HEK293 (cell line): Measurements from ENCODE around the gene MTG1.
A peak's percentile ranks its signal among the peaks of the same experiment; 100 is the strongest.

Source experiments
- CTCF ChIA-PET: fragments of 350-600 bp; formaldehyde crosslinking; extraction: SDS; loops from one replicate; lab custom pipeline; 2021; ENCODE audit warnings: antibody characterized with exemption; lab: Yijun Ruan, JAX
- POLR2A ChIA-PET: fragments of 300-600 bp; formaldehyde crosslinking; extraction: SDS; loops from one replicate; lab custom pipeline; 2020; ENCODE audit warnings: antibody characterized with exemption, inconsistent platforms; lab: Yijun Ruan, JAX
- H3K27ac ChIP-seq: fragments of 200-500 bp; sonication (Bioruptor generic); 2 replicates; pipeline ENCODE4 v1.5.1; 2014; ENCODE audit warnings: low read depth, low read length, control low read depth, inconsistent platforms; ENCODE audit errors: extremely low read depth
- H3K36me3 ChIP-seq, 2 experiments: fragments of 200-500 bp in 1 of 2; sonication (Bioruptor generic) in 1 of 2; 1 replicate in 1 of 2; 2 replicates in 1 of 2; pipeline ENCODE4 v1.5.1; 2014 to 2017; ENCODE audit warnings: inconsistent platforms in 2 of 2, low read length in 2 of 2; ENCODE audit not compliant: control insufficient read depth in 2 of 2, insufficient read depth in 1 of 2
- H3K4me1 ChIP-seq: fragments of 200-500 bp; sonication (Bioruptor generic); 2 replicates; pipeline ENCODE4 v1.5.1; 2014; ENCODE audit warnings: mild to moderate bottlenecking, low read length, inconsistent platforms; ENCODE audit not compliant: control insufficient read depth, insufficient read depth
- H3K4me3 ChIP-seq: 2 replicates; pipeline ENCODE4 v1.5.1; 2011; ENCODE audit warnings: low read depth, mild to moderate bottlenecking, control low read depth, low read length, moderate library complexity
- H3K9me3 ChIP-seq: fragments of 200-500 bp; sonication (Bioruptor generic); 2 replicates; pipeline ENCODE4 v1.5.1; 2014; ENCODE audit warnings: low read depth, low read length, inconsistent platforms; ENCODE audit not compliant: control insufficient read depth, insufficient read depth
- ATF2 ChIP-seq: fragments of 450-650 bp; formaldehyde crosslinking; IDR thresholded peaks from 2 replicates; pipeline ENCODE4 v1.5.1; 2016; ENCODE audit warnings: missing biosample characterization, missing genetic modification characterization, low read depth
- FEZF1 ChIP-seq: fragments of 450-650 bp; formaldehyde crosslinking; IDR thresholded peaks from 2 replicates; pipeline ENCODE4 v1.5.1; 2016; ENCODE audit warnings: missing biosample characterization, missing genetic modification characterization
- GLIS1 ChIP-seq: fragments of 450-650 bp; formaldehyde crosslinking; IDR thresholded peaks from 2 replicates; pipeline ENCODE4 v1.5.1; 2016; ENCODE audit warnings: missing biosample characterization, missing genetic modification characterization
- GLIS2 ChIP-seq: fragments of 450-650 bp; formaldehyde crosslinking; IDR thresholded peaks from 2 replicates; pipeline ENCODE4 v1.5.1; 2016; ENCODE audit warnings: missing biosample characterization, missing genetic modification characterization
- KLF1 ChIP-seq: fragments of 450-650 bp; formaldehyde crosslinking; IDR thresholded peaks from 2 replicates; pipeline ENCODE4 v1.5.1; 2016; ENCODE audit warnings: missing biosample characterization, missing genetic modification characterization
- KLF10 ChIP-seq: fragments of 450-650 bp; IDR thresholded peaks from 2 replicates; pipeline ENCODE4 v1.5.1; 2018; ENCODE audit warnings: missing biosample characterization, mild to moderate bottlenecking, missing genetic modification characterization
- MZF1 ChIP-seq: fragments of 450-650 bp; formaldehyde crosslinking; IDR thresholded peaks from 2 replicates; pipeline ENCODE4 v1.5.1; 2017; ENCODE audit warnings: missing biosample characterization, missing genetic modification characterization, borderline replicate concordance
- OSR2 ChIP-seq: fragments of 450-650 bp; formaldehyde crosslinking; IDR thresholded peaks from 2 replicates; pipeline ENCODE4 v1.5.1; 2016; ENCODE audit warnings: missing biosample characterization, missing genetic modification characterization
- PRDM4 ChIP-seq: fragments of 450-650 bp; formaldehyde crosslinking; IDR thresholded peaks from 2 replicates; pipeline ENCODE4 v1.5.1; 2017; ENCODE audit warnings: missing biosample characterization, missing genetic modification characterization
- ZBTB11 ChIP-seq: fragments of 450-650 bp; formaldehyde crosslinking; conservative IDR thresholded peaks from 2 replicates; pipeline ENCODE4 v1.5.1; 2016; ENCODE audit warnings: low read depth, missing biosample characterization, missing genetic modification characterization
- ZBTB21 ChIP-seq: fragments of 450-650 bp; formaldehyde crosslinking; IDR thresholded peaks from 2 replicates; pipeline ENCODE4 v1.5.1; 2017; ENCODE audit warnings: missing biosample characterization, missing genetic modification characterization
- ZBTB26 ChIP-seq: fragments of 450-650 bp; formaldehyde crosslinking; optimal IDR thresholded peaks from 2 replicates; pipeline ENCODE3; 2016; ENCODE audit warnings: missing biosample characterization, mild to moderate bottlenecking, missing genetic modification characterization
- ZBTB44 ChIP-seq: fragments of 450-650 bp; IDR thresholded peaks from 2 replicates; pipeline ENCODE4 v1.5.1; 2018; ENCODE audit warnings: missing biosample characterization, mild to moderate bottlenecking, missing genetic modification characterization
- ZBTB48 ChIP-seq: fragments of 450-650 bp; formaldehyde crosslinking; IDR thresholded peaks from 2 replicates; pipeline ENCODE4 v1.5.1; 2016; ENCODE audit warnings: missing biosample characterization, missing genetic modification characterization
- ZEB2 ChIP-seq: fragments of 450-650 bp; formaldehyde crosslinking; IDR thresholded peaks from 2 replicates; pipeline ENCODE4 v1.5.1; 2016; ENCODE audit warnings: missing biosample characterization, missing genetic modification characterization
- ZFP3 ChIP-seq: fragments of 450-650 bp; formaldehyde crosslinking; IDR thresholded peaks from 2 replicates; pipeline ENCODE4 v1.5.1; 2016; ENCODE audit warnings: low read depth, missing biosample characterization, missing genetic modification characterization
- ZFP69B ChIP-seq: fragments of 450-650 bp; formaldehyde crosslinking; IDR thresholded peaks from 2 replicates; pipeline ENCODE4 v1.5.1; 2016; ENCODE audit warnings: missing biosample characterization, missing genetic modification characterization
- ZIC2 ChIP-seq: fragments of 450-650 bp; formaldehyde crosslinking; IDR thresholded peaks from 2 replicates; pipeline ENCODE4 v1.5.1; 2016; ENCODE audit warnings: missing biosample characterization, missing genetic modification characterization
- ZNF16 ChIP-seq: fragments of 450-650 bp; formaldehyde crosslinking; IDR thresholded peaks from 2 replicates; pipeline ENCODE4 v1.5.1; 2016; ENCODE audit warnings: low read depth, missing biosample characterization, missing genetic modification characterization
- ZNF18 ChIP-seq: fragments of 450-650 bp; formaldehyde crosslinking; IDR thresholded peaks from 2 replicates; pipeline ENCODE4 v1.5.1; 2016; ENCODE audit warnings: missing biosample characterization, missing genetic modification characterization
- ZNF2 ChIP-seq: fragments of 450-650 bp; formaldehyde crosslinking; IDR thresholded peaks from 2 replicates; pipeline ENCODE4 v1.5.1; 2016; ENCODE audit warnings: missing biosample characterization, missing genetic modification characterization
- ZNF629 ChIP-seq: fragments of 450-650 bp; formaldehyde crosslinking; IDR thresholded peaks from 2 replicates; pipeline ENCODE4 v1.5.1; 2017; ENCODE audit warnings: missing biosample characterization, missing genetic modification characterization
- ZNF660 ChIP-seq: fragments of 450-650 bp; IDR thresholded peaks from 2 replicates; pipeline ENCODE4 v1.5.1; 2018; ENCODE audit warnings: missing biosample characterization, mild to moderate bottlenecking, missing genetic modification characterization
- ZNF830 ChIP-seq: fragments of 450-650 bp; IDR thresholded peaks from 2 replicates; pipeline ENCODE4 v1.5.0; 2018; ENCODE audit warnings: missing biosample characterization, missing genetic modification characterization, low read depth, mild to moderate bottlenecking, moderate library complexity
- ZNF837 ChIP-seq: fragments of 450-650 bp; formaldehyde crosslinking; IDR thresholded peaks from 2 replicates; pipeline ENCODE4 v1.5.1; 2016; ENCODE audit warnings: missing biosample characterization, missing genetic modification characterization

The MTG1 gene

GRCh38 chr10:133375357-133376115 is 18.4 kb upstream of the MTG1 start:
- no peak overlapping the region for H3K27ac ChIP-seq
- no peaks in the 10 kb centered on the region for H3K9me3 ChIP-seq
- ChIA-PET POLR2A (no interaction called here), CTCF (interaction anchor here (0.6 kb wide), 1 partner anchor 68 kb away, joined by 4 read pairs; no protein-coding TSS in a partner anchor)
- peaks cover 0 to 9% of the 10 kb centered on the region in 2 experiments; a peak in 1 of 3 replicates for H3K36me3 ChIP-seq
- H3K4me3 ChIP-seq: no peak overlapping the region
- H3K4me1 ChIP-seq: peaks cover 9% of the 10 kb centered on the region
- TF ChIP-seq ZBTB11 (tag by site-specific recombination): peak; percentile 27; the same call in 1 of the 2 replicates
- TF ChIP-seq ZBTB26: no peak
- TF ChIP-seq ZBTB21 (tag by site-specific recombination): peak; percentile 91
- no peak for TF ChIP-seq ZFP3
- TF ChIP-seq ZBTB44: peak; percentile 69; the same call in 1 of the 2 replicates
- TF ChIP-seq ZNF2 (tag by site-specific recombination): peak; percentile 37; the same call in 1 of the 2 replicates
- TF ChIP-seq ZEB2: peak; percentile 63; the same call in 1 of the 2 replicates
- peak; percentile 100 for TF ChIP-seq ZIC2 (tag by site-specific recombination)
- peak; percentile 61 for TF ChIP-seq GLIS1
- no peak for TF ChIP-seq ZNF837 (tag by site-specific recombination)
- TF ChIP-seq ZFP69B (tag by site-specific recombination): no peak; the same call in 1 of the 2 replicates
- TF ChIP-seq MZF1 (tag by site-specific recombination): 0 out of 2 replicates have a peak, but pooled peaks have one; percentile 45
- peak; percentile 95 for TF ChIP-seq ZNF629
- peak; percentile 68; the same call in 1 of the 2 replicates for TF ChIP-seq ZNF660
- TF ChIP-seq ZNF18: 0 out of 2 replicates have a peak, but pooled peaks have one; percentile 42
- peak; percentile 68; the same call in 1 of the 2 replicates for TF ChIP-seq PRDM4
- peak; percentile 42; the same call in 1 of the 2 replicates for TF ChIP-seq GLIS2
- TF ChIP-seq KLF10 (tag by site-specific recombination): 0 out of 2 replicates have a peak, but pooled peaks have one; percentile 48
- peak; percentile 28; the same call in 1 of the 2 replicates for TF ChIP-seq ZBTB48
- peak; percentile 56; the same call in 1 of the 2 replicates for TF ChIP-seq ATF2
- TF ChIP-seq FEZF1 (tag by site-specific recombination): peak; percentile 81
- TF ChIP-seq OSR2 (tag by site-specific recombination): peak; percentile 63
- TF ChIP-seq KLF1 (tag by site-specific recombination): no peak
- no peak for TF ChIP-seq ZNF830 (tag by site-specific recombination)
- TF ChIP-seq ZNF16 (tag by site-specific recombination): no peak
